Small intestine (tissue), 7 donors: ENCODE results near the gene TTLL8. TPM values are rescaled to one million over a fixed set of nuclear protein-coding genes. Genes with fewer than 3 reads are reported as not detected.

Experiments used
- DNase-seq, 2 donors: peaks; one replicate each; pipeline versions ENCODE4 v3.0.0 to v3.0.0-alpha.2; 2013
- FAIRE-seq: peaks from 2 replicates; lab custom pipeline; 2012; peaks lifted over from hg19 to GRCh38; lab: Jason Lieb, UNC
- H3K27ac ChIP-seq, 3 donors: one replicate each; pipeline ENCODE4 v1.5.1; 2013; ENCODE audit warnings: low read length in 2 of 3, mild to moderate bottlenecking in 2 of 3, control low read depth in 1 of 3, inconsistent platforms in 1 of 3, low read depth in 1 of 3, moderate library complexity in 1 of 3
- H3K27me3 ChIP-seq, 3 donors: one replicate each; pipeline ENCODE4 v1.6.1; 2013; ENCODE audit warnings: low read length in 3 of 3, inconsistent platforms in 1 of 3; ENCODE audit not compliant: control insufficient read depth in 3 of 3, insufficient read depth in 3 of 3
- H3K36me3 ChIP-seq, 3 donors: one replicate each; pipeline ENCODE4 v1.6.1; 2013; ENCODE audit warnings: low read length in 3 of 3, inconsistent platforms in 1 of 3, low read depth in 1 of 3, mild to moderate bottlenecking in 1 of 3, moderate library complexity in 1 of 3; ENCODE audit not compliant: control insufficient read depth in 3 of 3, insufficient read depth in 2 of 3
- H3K4me1 ChIP-seq, 3 donors: one replicate each; pipeline ENCODE4 v1.6.1; 2013; ENCODE audit warnings: low read length in 2 of 3, inconsistent platforms in 1 of 3, low read depth in 1 of 3, mild to moderate bottlenecking in 1 of 3, moderate library complexity in 1 of 3; ENCODE audit not compliant: control insufficient read depth in 3 of 3, insufficient read depth in 2 of 3
- H3K4me3 ChIP-seq, 3 donors: one replicate each; pipeline ENCODE4 v1.5.1; 2013; ENCODE audit warnings: low read length in 3 of 3, control low read depth in 1 of 3, inconsistent platforms in 1 of 3, low read depth in 1 of 3, mild to moderate bottlenecking in 1 of 3, moderate library complexity in 1 of 3
- H3K9me3 ChIP-seq, 2 donors: one replicate each; pipeline ENCODE4 v1.6.1; 2013; ENCODE audit warnings: low read depth in 1 of 2, low read length in 1 of 2; ENCODE audit not compliant: control insufficient read depth in 2 of 2, insufficient read depth in 1 of 2
- WGBS, 3 donors: extraction: QIAGEN DNeasy Blood & Tissue Kit; methylation state at CpG; one replicate each; pipeline ENCODE4 v1.1.7; 2013; 5-methylcytosine and 5-hydroxymethylcytosine counted together
- polyA plus RNA-seq, 4 donors: library from polyadenylated mRNA; stranded (reverse) in 3 of 4; unstranded in 1 of 4; fragments of 200-250 nt in 3 of 4; fragments of 120-200 nt in 1 of 4; gene quantifications; one replicate each; pipeline versions ENCODE4 v1.2.1 to v1.2.3, GENCODE V29; 2013
- donor health status: healthy with polysubstance abuse.
- donor health status: control.
- donor health status: control.
- donor health status: Bipolar disorder and iron deficiency.
- donor health status: healthy.

TTLL8 gene
- polyA plus RNA-seq, 4 donors: not detected

GRCh38 chr22:50081426-50082196, 23.5 kb upstream of the TTLL8 start:
- H3K9me3 ChIP-seq: no peaks in the 10 kb centered on the region
- FAIRE-seq (no peak), DNase-seq (no peak)
- no peak overlapping the region for H3K27ac ChIP-seq
- peaks cover 0 to 7% (median 0%) of the 10 kb centered on the region in 3 donors for H3K27me3 ChIP-seq
- H3K4me1 ChIP-seq: peaks cover 0 to 13% (median 0%) of the 10 kb centered on the region in 3 donors
- no peak overlapping the region for H3K4me3 ChIP-seq
- WGBS, 3 donors: 82 to 92% (median 86%) methylated on average over 25 to 27 of the region's 27 CpGs
- H3K36me3 ChIP-seq: no peaks in the 10 kb centered on the region

- H3K27ac ChIP-seq: no peak overlapping the region
- 83 to 87% (median 85%) methylated on average over 13 of the region's 13 CpGs for WGBS, 3 donors
- no peak overlapping the region for H3K4me3 ChIP-seq
- no peaks in the 10 kb centered on the region for H3K36me3 ChIP-seq
- DNase-seq (no peak), FAIRE-seq (no peak)
- H3K4me1 ChIP-seq: peaks cover 0 to 13% (median 0%) of the 10 kb centered on the region in 3 donors
- H3K9me3 ChIP-seq: no peaks in the 10 kb centered on the region
- peaks cover 0 to 7% (median 0%) of the 10 kb centered on the region in 3 donors for H3K27me3 ChIP-seq
These were observed 22.0 kb upstream of the TTLL8 start for GRCh38 chr22:50080077-50080465.

DNA sequence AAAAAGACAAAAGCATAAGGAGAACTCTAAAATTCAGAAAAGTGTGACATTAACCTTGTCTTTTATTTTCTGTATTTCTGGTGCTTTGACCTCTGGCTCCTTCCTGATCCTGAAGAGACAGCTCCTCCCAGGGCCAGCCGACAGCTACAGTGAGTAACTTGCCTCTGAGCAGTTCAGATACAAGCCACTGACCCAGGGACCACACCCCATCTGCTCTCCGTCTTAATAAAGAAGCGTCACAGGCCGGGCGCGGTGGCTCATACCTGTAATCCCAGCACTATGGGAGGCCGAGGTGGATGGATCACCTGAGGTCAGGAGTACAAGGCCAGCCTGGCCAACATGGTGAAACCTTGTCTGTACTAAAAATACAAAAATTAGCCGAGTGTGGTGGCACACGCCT, 20.7 kb upstream of the TTLL8 start:
- H3K27me3 ChIP-seq: peaks cover 0 to 2% (median 0%) of the 10 kb centered on the region in 3 donors
- DNase-seq (peak in 1 of 2 donors; percentile 18), FAIRE-seq (no peak)
- H3K27ac ChIP-seq: no peak overlapping the region
- H3K4me1 ChIP-seq: peaks cover 0 to 13% (median 0%) of the 10 kb centered on the region in 3 donors
- H3K4me3 ChIP-seq: no peak overlapping the region
- 45 to 73% (median 49%) methylated on average over 9 of the region's 9 CpGs for WGBS, 3 donors
- H3K9me3 ChIP-seq: no peaks in the 10 kb centered on the region
- no peaks in the 10 kb centered on the region for H3K36me3 ChIP-seq

DNA sequence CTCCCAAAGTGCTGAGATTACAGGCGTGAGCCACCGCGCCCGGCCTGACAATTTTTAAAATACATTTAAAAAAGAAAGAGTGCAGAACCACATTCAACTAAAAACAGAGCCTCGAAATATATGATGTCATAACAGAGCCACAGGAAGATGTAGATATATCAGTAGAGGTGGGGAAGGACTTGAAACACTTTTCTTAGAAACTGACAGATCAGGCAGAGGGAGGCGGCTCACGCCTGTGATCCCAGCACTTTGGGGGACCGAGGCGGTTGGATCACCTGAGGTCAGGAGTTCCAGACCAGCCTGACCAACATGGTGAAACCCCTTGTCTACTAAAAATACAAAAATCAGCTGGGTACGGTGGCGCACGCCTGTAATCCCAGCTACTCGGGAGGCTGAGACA, 20.1 kb upstream of the TTLL8 start:
- H3K4me3 ChIP-seq: no peak overlapping the region
- no peaks in the 10 kb centered on the region for H3K9me3 ChIP-seq
- FAIRE-seq: no peak
- peaks cover 0 to 8% (median 0%) of the 10 kb centered on the region in 3 donors for H3K4me1 ChIP-seq
- WGBS, 3 donors: 91 to 96% (median 93%) methylated on average over 13 of the region's 13 CpGs
- H3K27me3 ChIP-seq: peaks cover 0 to 1% (median 0%) of the 10 kb centered on the region in 3 donors
- H3K27ac ChIP-seq: no peak overlapping the region
- no peaks in the 10 kb centered on the region for H3K36me3 ChIP-seq
- DNase-seq: no peak

DNA sequence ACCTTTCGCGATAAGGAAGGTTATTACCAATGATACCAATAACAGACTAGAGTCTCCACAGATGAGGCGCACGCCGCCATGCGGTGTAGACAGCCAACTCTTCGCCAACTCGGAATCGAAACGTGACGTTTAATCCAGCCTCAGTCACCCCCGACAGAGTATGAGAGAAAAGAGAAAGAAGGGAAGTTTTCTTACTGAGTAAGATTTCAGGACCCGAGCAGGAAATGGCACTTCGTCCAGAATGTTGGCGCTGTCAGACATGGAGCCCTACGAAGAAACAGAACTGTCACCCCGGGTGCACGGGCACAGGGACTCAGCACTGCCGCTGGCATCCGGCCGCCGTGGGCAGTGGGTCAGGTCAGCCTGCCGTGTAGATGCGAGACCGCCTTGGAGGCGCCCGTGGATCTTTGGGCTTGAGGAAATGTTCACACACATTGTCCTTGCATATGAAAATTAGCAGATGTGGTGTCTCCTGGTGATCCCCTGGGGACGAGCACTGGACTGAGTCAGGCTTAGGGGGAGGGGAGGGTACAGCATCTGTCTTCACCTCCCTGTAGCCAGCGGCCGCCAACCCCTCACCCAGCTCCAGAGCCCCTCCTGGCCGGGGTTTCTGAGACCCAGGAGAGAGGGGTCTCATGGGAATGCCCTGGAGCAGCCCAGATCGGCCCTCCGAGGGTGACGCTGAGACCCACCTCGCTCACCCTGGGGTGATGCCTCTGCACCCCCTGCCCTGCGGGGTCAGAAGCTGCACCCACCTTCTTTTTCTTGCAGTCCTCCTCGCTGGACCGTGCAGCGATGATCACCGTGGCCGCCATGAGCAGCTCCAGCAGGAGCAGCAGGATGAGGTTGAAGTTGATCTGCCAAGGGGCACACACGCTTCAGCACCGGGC, 18.8 kb upstream of the TTLL8 start:
- H3K9me3 ChIP-seq: no peaks in the 10 kb centered on the region
- WGBS, 3 donors: 85 to 89% (median 88%) methylated on average over 41 to 43 of the region's 43 CpGs
- no peak for FAIRE-seq

GRCh38 chr22:50074551-50075530, 16.7 kb upstream of the TTLL8 start:
- Histone ChIP-seq H3K9me3 (no peaks in the 10 kb centered on the region), H3K36me3 (no peaks in the 10 kb centered on the region), H3K4me1 (no peaks in the 10 kb centered on the region), H3K27ac (no peak overlapping the region), H3K27me3 (no peaks in the 10 kb centered on the region), H3K4me3 (no peak overlapping the region)
- FAIRE-seq: no peak
- DNase-seq: peak in 1 of 2 donors; percentile 13
- 48 to 81% (median 65%) methylated on average over 32 of the region's 32 CpGs for WGBS, 3 donors

More for the DNA sequence above, 18.8 kb upstream of the TTLL8 start:
- DNase-seq: no peak
- Histone ChIP-seq H3K36me3 (no peaks in the 10 kb centered on the region), H3K27ac (no peak overlapping the region), H3K4me1 (no peaks in the 10 kb centered on the region), H3K4me3 (no peak overlapping the region), H3K27me3 (no peaks in the 10 kb centered on the region)

DNA sequence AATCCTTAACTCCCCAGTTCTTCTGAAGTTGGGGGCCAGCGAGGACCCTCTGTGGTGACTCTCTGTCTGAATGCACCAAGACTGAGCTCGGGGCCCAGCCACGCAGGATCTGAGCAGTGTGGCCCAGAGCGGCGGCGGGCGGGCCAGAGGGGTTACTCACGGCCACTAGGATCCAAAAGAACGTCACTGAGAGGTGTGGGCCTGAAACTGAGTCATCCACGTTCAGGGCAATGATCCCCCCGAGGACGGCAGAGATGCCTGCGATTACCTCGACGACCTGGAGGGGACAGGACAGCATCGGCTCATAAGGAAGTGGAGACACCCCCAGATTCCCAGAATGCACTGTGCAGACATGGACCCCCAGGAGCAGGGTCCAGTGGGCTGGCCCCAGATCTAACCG, 16.0 kb upstream of the TTLL8 start:
- DNase-seq (no peak), FAIRE-seq (no peak)
- Histone ChIP-seq H3K4me3 (no peak overlapping the region), H3K36me3 (no peaks in the 10 kb centered on the region), H3K27ac (no peak overlapping the region), H3K9me3 (no peaks in the 10 kb centered on the region), H3K27me3 (no peaks in the 10 kb centered on the region), H3K4me1 (no peaks in the 10 kb centered on the region)
- 66 to 80% (median 68%) methylated on average over 17 of the region's 17 CpGs for WGBS, 3 donors
